Stomach (tissue), 9 donors: Measurements from ENCODE around the gene MYH9. TPM values are rescaled to one million over a fixed set of nuclear protein-coding genes. Genes with fewer than 3 reads are reported as not detected.

Experiments
- DNase-seq, 2 donors: peaks; one replicate each; pipeline versions ENCODE4 v3.0.0 to v3.0.0-alpha.2; 2013 to 2019
- H3K27ac ChIP-seq, 5 donors: fragments of 200-600 bp in 4 of 5; sonication (generic) in 4 of 5; one replicate each; pipeline ENCODE4 v1.5.1; 2013 to 2019; ENCODE audit warnings: mild to moderate bottlenecking in 1 of 5, moderate library complexity in 1 of 5
- H3K27me3 ChIP-seq, 3 donors: fragments of 200-600 bp; sonication (generic); one replicate each; pipeline ENCODE4 v1.5.1; 2017 to 2019; ENCODE audit warnings: mixed run types in 1 of 3
- H3K36me3 ChIP-seq, 4 donors: fragments of 200-600 bp; sonication (generic); 1 replicate in 3 of 4; 2 replicates in 1 of 4; pipeline ENCODE4 v1.5.1; 2016 to 2019
- H3K4me1 ChIP-seq, 4 donors: fragments of 200-600 bp; sonication (generic); one replicate each; pipeline ENCODE4 v1.5.1; 2016 to 2019
- H3K4me3 ChIP-seq, 4 donors: fragments of 200-600 bp; sonication (generic) in 3 of 4; one replicate each; pipeline ENCODE4 v1.5.1; 2016 to 2019; ENCODE audit warnings: mild to moderate bottlenecking in 1 of 4
- H3K9me3 ChIP-seq, 4 donors: fragments of 200-600 bp; sonication (generic); one replicate each; pipeline ENCODE4 v1.5.1; 2016 to 2019
- CTCF ChIP-seq, 7 experiments: fragments of 450-650 bp in 4 of 7; fragments of 200-600 bp in 3 of 7; sonication (generic) in 3 of 7; IDR thresholded peaks; one replicate each; pipeline ENCODE4 v1.5.1; 2016 to 2019; ENCODE audit warnings: antibody characterized with exemption in 7 of 7, control low read depth in 2 of 7, mild to moderate bottlenecking in 1 of 7
- EP300 ChIP-seq: sonication (generic); formaldehyde crosslinking; IDR thresholded peaks from one replicate; pipeline ENCODE4 v1.6.1; 2017; ENCODE audit warnings: antibody characterized with exemption
- POLR2A ChIP-seq, 4 donors: fragments of 450-650 bp; IDR thresholded peaks; one replicate each; pipeline ENCODE4 v1.6.1; 2016; ENCODE audit warnings: antibody characterized with exemption in 4 of 4, control low read depth in 2 of 4, mild to moderate bottlenecking in 1 of 4, moderate library complexity in 1 of 4
- POLR2AphosphoS5 ChIP-seq, 3 donors: sonication (generic); formaldehyde crosslinking; IDR thresholded peaks; one replicate each; pipeline ENCODE4 v1.6.1; 2016; ENCODE audit warnings: antibody characterized with exemption in 3 of 3
- WGBS, 5 donors: extraction: QIAGEN DNeasy Blood & Tissue Kit in 3 of 5; methylation state at CpG; one replicate each; pipeline versions ENCODE4 v1.1.5 to v1.1.7; 2013 to 2018; 5-methylcytosine and 5-hydroxymethylcytosine counted together
- intact Hi-C: fragments of 100-400 bp; cut with DNase I; formaldehyde crosslinking; loops from one replicate; pipeline ENCODE4 v1.15.1; 2023; ENCODE audit warnings: low total_unique reads
- polyA plus RNA-seq, 3 donors: library from polyadenylated mRNA; stranded (reverse); fragments of 200-250 nt; gene quantifications; one replicate each; pipeline ENCODE4 v1.2.3, GENCODE V29; 2013
- total RNA-seq, 5 donors: library from RNA; depleted of rRNA; stranded (reverse); fragments of >200 nt; gene quantifications; one replicate each; pipeline versions ENCODE4 v1.1.0 to v1.2.3, GENCODE V29; 2014 to 2016
- donor health status: healthy with polysubstance abuse.
- donor health status: Bipolar disorder and iron deficiency.
- donor health status: healthy.

Gene MYH9
- total and polyA plus RNA-seq, 8 donors = 46.7 to 620 (median 197) TPM

DNA sequence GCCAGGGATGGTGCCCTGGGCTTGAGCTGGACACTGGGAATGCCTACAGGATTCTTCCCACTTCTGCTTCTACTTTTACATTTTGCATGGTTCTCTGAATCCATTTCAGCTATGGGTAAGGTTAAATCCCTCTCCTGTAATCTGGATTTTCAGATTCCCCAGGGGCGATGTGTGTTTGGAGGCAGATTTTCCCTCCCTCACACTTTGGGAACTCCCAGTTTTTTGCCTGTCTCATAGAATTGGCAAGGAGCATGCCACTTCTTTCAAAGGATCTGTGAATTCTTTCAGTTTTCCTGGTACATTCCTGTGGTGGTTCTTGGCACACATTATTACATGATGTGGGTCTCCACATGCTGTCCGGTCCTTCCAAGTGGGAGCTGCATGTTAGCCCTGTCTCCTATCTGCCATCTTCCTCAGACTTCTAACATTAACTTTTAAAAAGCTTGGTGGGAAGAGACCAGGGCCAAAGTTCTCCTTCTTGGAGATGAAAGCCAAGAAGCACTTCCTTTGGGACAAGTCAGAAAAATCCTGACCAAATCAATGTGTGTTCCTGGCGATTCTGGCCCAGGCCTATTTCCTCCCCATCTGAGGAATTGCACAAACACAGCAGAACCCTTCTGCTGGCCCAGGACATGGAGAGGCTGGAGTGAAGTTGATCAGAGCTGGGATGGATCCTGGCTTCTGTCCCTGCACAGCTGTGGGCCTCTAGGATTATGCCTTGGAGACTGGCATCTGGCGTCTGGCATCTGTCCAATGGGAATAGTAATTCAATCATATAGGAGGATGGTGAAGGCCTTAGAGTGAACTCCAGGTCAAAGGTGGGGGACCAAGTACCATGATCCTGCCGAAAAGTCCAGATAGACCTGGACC lies 143.0 kb downstream of the MYH9 start:
- no peak for DNase-seq
- Histone ChIP-seq H3K4me3 (no peak overlapping the region), H3K27me3 (no peaks in the 10 kb centered on the region), H3K27ac (peak overlapping the region in 3 of 5 donors; percentile 63 to 70 (median 69)), H3K4me1 (peaks cover 11 to 24% (median 15%) of the 10 kb centered on the region in 4 donors), H3K36me3 (no peaks in the 10 kb centered on the region), H3K9me3 (no peaks in the 10 kb centered on the region)
- TF ChIP-seq POLR2AphosphoS5 (IDR thresholded peaks at IDR 0.05) (no peak), CTCF (IDR thresholded peaks at IDR 0.05) (no peak), POLR2A (IDR thresholded peaks at IDR 0.05) (no peak), EP300 (no peak)
- 64 to 87% (median 84%) methylated on average over 5 of the region's 5 CpGs for WGBS, 5 donors
- intact Hi-C loops = no loop called here

GRCh38 chr22:36243986-36244385 lies 143.8 kb downstream of the MYH9 start:
- no peaks in the 10 kb centered on the region for H3K9me3 ChIP-seq
- intact Hi-C loops = no loop called here
- WGBS, 5 donors = 60 to 77% (median 67%) methylated on average over 5 of the region's 5 CpGs
- TF ChIP-seq EP300 (no peak), POLR2A (IDR thresholded peaks at IDR 0.05) (no peak), CTCF (IDR thresholded peaks at IDR 0.05) (no peak), POLR2AphosphoS5 (IDR thresholded peaks at IDR 0.05) (no peak)
- peaks cover 13 to 27% (median 19%) of the 10 kb centered on the region in 4 donors for H3K4me1 ChIP-seq
- peak overlapping the region in 3 of 5 donors; percentile 63 to 70 (median 69) for H3K27ac ChIP-seq
- H3K27me3 ChIP-seq = no peaks in the 10 kb centered on the region
- no peaks in the 10 kb centered on the region for H3K36me3 ChIP-seq
- H3K4me3 ChIP-seq = no peak overlapping the region
- DNase-seq = no peak

GRCh38 chr22:36239401-36240171 lies 148.2 kb downstream of the MYH9 start, which contains the start of gene APOL2:
Gene APOL2, minus strand, starts transcription at chr22:36239527. Its CDS starts 6,365 bp downstream, at chr22:36233162.
- Histone ChIP-seq H3K9me3 (no peaks in the 10 kb centered on the region), H3K27ac (peak within 1 kb of the TSS; percentile 90 to 95 (median 93)), H3K4me1 (peaks cover 44 to 62% (median 55%) of the 10 kb centered on the region in 4 donors), H3K36me3 (peaks cover 0 to 24% (median 7%) of the 10 kb centered on the region in 4 donors), H3K4me3 (peak within 1 kb of the TSS; percentile 56 to 71 (median 68)), H3K27me3 (no peaks in the 10 kb centered on the region)
- intact Hi-C loops = no loop called here
- peak; percentile 90 to 97 for DNase-seq
- peak in 4 of 7 experiments; percentile 47 to 74 (median 74) for TF ChIP-seq CTCF (IDR thresholded peaks at IDR 0.05)
- peak; percentile 96 to 98 (median 96) for TF ChIP-seq POLR2AphosphoS5 (IDR thresholded peaks at IDR 0.05)
- no peak for TF ChIP-seq POLR2A (IDR thresholded peaks at IDR 0.05)
- 14 to 23% (median 21%) methylated on average over 13 of the region's 13 CpGs for WGBS, 5 donors

- Histone ChIP-seq H3K9me3 (no peaks in the 10 kb centered on the region), H3K4me3 (peak overlapping the region; percentile 56 to 71 (median 68)), H3K4me1 (peaks cover 40 to 60% (median 54%) of the 10 kb centered on the region in 4 donors), H3K27ac (peak overlapping the region; percentile 90 to 95 (median 93)), H3K27me3 (no peaks in the 10 kb centered on the region), H3K36me3 (peaks cover 0 to 29% (median 7%) of the 10 kb centered on the region in 4 donors)
- intact Hi-C loops = no loop called here
- DNase-seq = no peak
- 0 to 2% (median 0%) methylated on average over 4 of the region's 4 CpGs for WGBS, 5 donors
- no peak for TF ChIP-seq POLR2AphosphoS5 (IDR thresholded peaks at IDR 0.05)
- TF ChIP-seq EP300 = no peak
- no peak for TF ChIP-seq CTCF (IDR thresholded peaks at IDR 0.05)
- no peak for TF ChIP-seq POLR2A (IDR thresholded peaks at IDR 0.05)
Measured at GRCh38 chr22:36239150-36239400, 148.7 kb downstream of the MYH9 start.
